HEK293T (cell line): ENCODE results near the gene STATH.

Source experiments
- CTCF ChIA-PET: fragments of 350-600 bp; formaldehyde crosslinking; extraction: SDS; loops from one replicate; lab custom pipeline; 2021; ENCODE audit warnings: antibody characterized with exemption, inconsistent platforms; lab: Yijun Ruan, JAX
- POLR2A ChIA-PET: fragments of 350-600 bp; formaldehyde crosslinking; extraction: SDS; loops from one replicate; lab custom pipeline; 2020; ENCODE audit warnings: antibody characterized with exemption, inconsistent platforms; lab: Yijun Ruan, JAX
- DNase-seq: peaks from one replicate; pipeline ENCODE4 v3.0.0; 2012; ENCODE audit warnings: mixed read lengths; ENCODE audit errors: extremely low spot score
- ARNT ChIP-seq: fragments of 450-650 bp; IDR thresholded peaks from 2 replicates; pipeline ENCODE4 v1.6.1; 2017; ENCODE audit warnings: mild to moderate bottlenecking
- BHLHE40 ChIP-seq: fragments of 450-650 bp; IDR thresholded peaks from 2 replicates; pipeline ENCODE4 v1.6.1; 2016; ENCODE audit warnings: mild to moderate bottlenecking, moderate library complexity, borderline replicate concordance
- CTBP1 ChIP-seq: fragments of 450-650 bp; IDR thresholded peaks from 2 replicates; pipeline ENCODE4 v1.6.1; 2016; ENCODE audit warnings: borderline replicate concordance
- ELF4 ChIP-seq: fragments of 450-650 bp; IDR thresholded peaks from 2 replicates; pipeline ENCODE4 v1.6.1; 2017; ENCODE audit warnings: antibody characterized with exemption
- FOXA1 ChIP-seq: fragments of 450-650 bp; IDR thresholded peaks from 2 replicates; pipeline ENCODE4 v1.6.1; 2016; ENCODE audit warnings: mild to moderate bottlenecking
- FOXK2 ChIP-seq: fragments of 450-650 bp; IDR thresholded peaks from 2 replicates; pipeline ENCODE4 v1.6.1; 2016; ENCODE audit warnings: mild to moderate bottlenecking
- FOXM1 ChIP-seq: fragments of 450-650 bp; IDR thresholded peaks from 2 replicates; pipeline ENCODE4 v1.6.1; 2017; ENCODE audit warnings: mild to moderate bottlenecking, borderline replicate concordance
- HDGF ChIP-seq: fragments of 450-650 bp; IDR thresholded peaks from 2 replicates; pipeline ENCODE4 v1.6.1; 2017; ENCODE audit warnings: antibody characterized with exemption, borderline replicate concordance
- L3MBTL2 ChIP-seq: fragments of 450-650 bp; conservative IDR thresholded peaks from 2 replicates; pipeline ENCODE4 v1.6.1; 2016; ENCODE audit warnings: mild to moderate bottlenecking
- LEF1 ChIP-seq: fragments of 450-650 bp; IDR thresholded peaks from 2 replicates; pipeline ENCODE4 v1.6.1; 2017; ENCODE audit warnings: mild to moderate bottlenecking, borderline replicate concordance
- NFRKB ChIP-seq: fragments of 450-650 bp; IDR thresholded peaks from 2 replicates; pipeline ENCODE4 v1.6.1; 2016; ENCODE audit warnings: mild to moderate bottlenecking, moderate library complexity
- PKNOX1 ChIP-seq: fragments of 450-650 bp; IDR thresholded peaks from 2 replicates; pipeline ENCODE4 v1.6.1; 2016
- SP1 ChIP-seq: fragments of 450-650 bp; IDR thresholded peaks from 2 replicates; pipeline ENCODE4 v1.6.1; 2017
- SUZ12 ChIP-seq: fragments of 450-650 bp; IDR thresholded peaks from 2 replicates; pipeline ENCODE4 v1.6.1; 2016; ENCODE audit warnings: mild to moderate bottlenecking
- TARDBP ChIP-seq: fragments of 450-650 bp; IDR thresholded peaks from 2 replicates; pipeline ENCODE4 v1.6.1; 2016
- ZNF384 ChIP-seq: fragments of 450-650 bp; IDR thresholded peaks from 2 replicates; pipeline ENCODE4 v1.6.1; 2016

Gene STATH

GRCh38 chr4:69977582-69977981, 18.2 kb upstream of the STATH start:
- DNase-seq = no peak
- no peak for TF ChIP-seq FOXM1
- no peak for TF ChIP-seq L3MBTL2
- no peak for TF ChIP-seq NFRKB
- no peak for TF ChIP-seq ZNF384
- ChIA-PET POLR2A (no interaction called here), CTCF (no interaction called here)

GRCh38 chr4:69984030-69984443, 11.7 kb upstream of the STATH start:
- DNase-seq = peak; percentile 14
- TF ChIP-seq HDGF (no peak), NFRKB (no peak), CTBP1 (no peak)
- ChIA-PET POLR2A (no interaction called here), CTCF (no interaction called here)

DNA sequence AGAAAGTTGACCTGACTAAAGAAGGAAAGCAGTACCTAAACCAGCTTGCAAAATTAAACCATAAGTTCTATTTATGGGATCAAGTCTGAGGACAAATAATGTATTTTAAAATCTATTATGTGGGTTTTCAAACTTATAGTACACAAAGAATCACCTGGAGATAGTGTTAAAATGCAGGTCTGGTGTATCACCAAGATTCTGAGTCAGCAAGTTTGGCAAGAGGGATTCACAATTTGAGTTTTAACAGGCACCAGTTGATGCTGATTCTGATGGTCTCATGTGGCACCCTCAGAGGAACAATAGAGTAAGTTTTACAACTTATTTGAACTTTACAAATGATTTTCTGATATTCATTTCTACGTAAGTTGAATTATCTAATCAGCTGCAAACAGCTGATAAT, 9.1 kb upstream of the STATH start:
- CTCF ChIA-PET = no interaction called here
- no peak for DNase-seq
- POLR2A ChIA-PET = no interaction called here
- no peak for TF ChIP-seq ARNT
- TF ChIP-seq NFRKB = no peak
- TF ChIP-seq SUZ12 = no peak
- no peak for TF ChIP-seq FOXK2
- no peak for TF ChIP-seq CTBP1
- TF ChIP-seq ELF4 = no peak
- TF ChIP-seq TARDBP = no peak
- TF ChIP-seq PKNOX1 = no peak
- no peak for TF ChIP-seq LEF1

- POLR2A ChIA-PET = no interaction called here
- TF ChIP-seq FOXM1 = no peak
- no peak for TF ChIP-seq FOXK2
- no peak for TF ChIP-seq L3MBTL2
- TF ChIP-seq HDGF = no peak
- no peak for TF ChIP-seq FOXA1
- TF ChIP-seq CTBP1 = no peak
- no peak for TF ChIP-seq BHLHE40
- TF ChIP-seq ELF4 = no peak
- TF ChIP-seq SP1 = no peak
- no peak for TF ChIP-seq SUZ12
Observed at GRCh38 chr4:69991016-69991415, 4.8 kb upstream of the STATH start.

GRCh38 chr4:69994782-69995181, 984 bp upstream of the STATH start:
- no peak for TF ChIP-seq NFRKB
- TF ChIP-seq CTBP1 = no peak
- no peak for TF ChIP-seq HDGF
- no peak for TF ChIP-seq FOXA1
- no peak for TF ChIP-seq PKNOX1
- no peak for TF ChIP-seq BHLHE40
- TF ChIP-seq SUZ12 = no peak
- no peak for TF ChIP-seq FOXK2
- no peak for TF ChIP-seq LEF1
- no peak for TF ChIP-seq L3MBTL2
- no peak for TF ChIP-seq ARNT
- TF ChIP-seq SP1 = no peak
- TF ChIP-seq ZNF384 = no peak
- TF ChIP-seq ELF4 = no peak
- TF ChIP-seq FOXM1 = no peak
- TF ChIP-seq TARDBP = no peak
- CTCF ChIA-PET = no interaction called here
- POLR2A ChIA-PET = no interaction called here
- no peak for DNase-seq

More at GRCh38 chr4:69991016-69991415, 4.8 kb upstream of the STATH start:
- CTCF ChIA-PET = no interaction called here
- no peak for DNase-seq

DNA sequence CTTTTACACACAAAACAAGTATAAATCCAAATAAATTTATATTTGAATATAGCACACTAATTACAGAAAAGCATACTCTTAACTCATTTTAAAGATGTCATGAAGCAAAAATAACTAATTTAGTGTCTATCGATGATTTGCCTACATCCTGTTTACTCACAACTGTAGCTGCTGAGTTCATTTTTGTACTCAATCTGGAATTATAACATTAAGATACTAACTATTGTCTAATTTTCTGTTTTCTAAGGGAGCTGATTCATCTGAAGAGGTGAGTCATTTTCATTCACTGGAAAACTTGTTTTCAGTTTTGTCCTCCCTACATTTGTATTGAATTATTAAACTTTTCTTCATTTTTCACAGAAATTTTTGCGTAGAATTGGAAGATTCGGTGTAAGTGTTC, 3.7 kb downstream of the STATH start:
- TF ChIP-seq FOXM1 (no peak), CTBP1 (no peak)
- ChIA-PET CTCF (no interaction called here), POLR2A (no interaction called here)
- DNase-seq = no peak

DNA sequence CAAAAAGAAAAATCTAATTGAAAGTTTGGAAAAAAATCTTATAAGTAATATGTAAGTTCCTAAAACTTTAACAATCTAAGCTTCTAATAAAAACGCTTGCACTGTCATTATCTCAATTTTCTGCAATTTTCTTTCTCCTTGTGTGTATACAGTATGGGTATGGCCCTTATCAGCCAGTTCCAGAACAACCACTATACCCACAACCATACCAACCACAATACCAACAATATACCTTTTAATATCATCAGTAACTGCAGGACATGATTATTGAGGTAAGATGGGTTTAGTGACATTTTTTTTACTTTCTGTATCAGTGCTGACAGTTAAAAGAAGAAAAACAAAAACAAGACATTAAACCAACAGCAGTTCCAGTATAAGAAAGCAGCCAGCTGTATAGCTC, 4.9 kb downstream of the STATH start:
- TF ChIP-seq BHLHE40 (no peak), PKNOX1 (no peak), FOXM1 (no peak), FOXK2 (no peak)
- no peak for DNase-seq
- POLR2A ChIA-PET = no interaction called here
- CTCF ChIA-PET = no interaction called here

DNA sequence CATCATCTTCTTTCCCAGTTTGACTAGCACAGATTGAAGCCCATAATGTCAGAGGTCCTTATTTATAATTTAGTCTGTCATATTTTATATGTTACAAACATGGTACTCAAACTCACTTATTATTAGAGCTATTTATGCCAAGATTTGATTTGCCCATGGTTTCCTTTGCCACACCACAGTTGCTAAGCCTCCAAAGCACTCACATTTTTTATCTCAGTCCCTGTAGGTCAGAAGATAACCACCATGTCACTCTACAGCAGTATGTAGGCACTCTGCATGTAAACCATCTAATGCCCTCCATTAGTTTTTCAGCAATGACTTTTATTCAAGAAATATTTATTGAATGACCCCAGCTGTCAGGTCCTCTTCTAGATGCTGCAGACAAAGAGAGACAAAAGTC, 6.7 kb downstream of the STATH start:
- CTCF ChIA-PET = no interaction called here
- TF ChIP-seq HDGF (no peak), BHLHE40 (no peak), FOXK2 (no peak), SUZ12 (no peak), L3MBTL2 (no peak), LEF1 (no peak), ZNF384 (no peak), NFRKB (no peak), ARNT (no peak), PKNOX1 (no peak), SP1 (no peak), FOXA1 (no peak), CTBP1 (no peak), TARDBP (no peak), ELF4 (no peak)
- no peak for DNase-seq
- POLR2A ChIA-PET = no interaction called here
